Fibroblast of pulmonary artery (primary cell): ENCODE measurements around the gene PHC2.

Source experiments
- DNase-seq: peaks from one replicate; pipeline ENCODE4 v3.0.0-alpha.2; 2010; ENCODE audit warnings: low read depth
- H3K4me3 ChIP-seq: replicated peaks from 2 replicates; pipeline ENCODE4 v1.5.1; 2011; ENCODE audit warnings: low read depth, mild to moderate bottlenecking, control low read depth, low read length, moderate library complexity
- TF ChIP-seq, protein P1 (sequence below): IDR thresholded peaks from 2 replicates; pipeline ENCODE4 v1.5.1; 2011; ENCODE audit warnings: mild to moderate bottlenecking, control low read depth, low read length, inconsistent platforms; ENCODE audit errors: missing control alignments

PHC2 gene

DNA sequence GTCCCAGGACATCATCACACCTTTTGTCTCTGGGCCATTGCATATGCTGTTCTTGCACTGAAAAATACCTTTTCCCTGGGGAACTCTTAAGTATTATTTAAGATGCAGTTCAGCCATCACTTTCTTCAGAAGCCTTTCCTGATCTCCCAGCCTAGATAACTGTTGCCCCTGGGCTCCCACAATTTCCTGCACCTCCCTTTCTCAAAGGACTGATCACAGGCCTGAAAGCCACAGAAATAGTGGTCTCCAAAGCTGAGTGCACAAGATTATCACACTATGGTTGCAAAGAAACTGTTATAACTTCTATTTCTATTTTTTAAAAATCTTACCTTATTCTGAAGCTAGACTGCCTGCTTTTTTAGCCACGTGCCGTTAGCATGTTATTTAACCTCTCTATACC lies 38.8 kb upstream of the PHC2 start:
- no peak overlapping the region for H3K4me3 ChIP-seq
- TF ChIP-seq, protein P1, sequence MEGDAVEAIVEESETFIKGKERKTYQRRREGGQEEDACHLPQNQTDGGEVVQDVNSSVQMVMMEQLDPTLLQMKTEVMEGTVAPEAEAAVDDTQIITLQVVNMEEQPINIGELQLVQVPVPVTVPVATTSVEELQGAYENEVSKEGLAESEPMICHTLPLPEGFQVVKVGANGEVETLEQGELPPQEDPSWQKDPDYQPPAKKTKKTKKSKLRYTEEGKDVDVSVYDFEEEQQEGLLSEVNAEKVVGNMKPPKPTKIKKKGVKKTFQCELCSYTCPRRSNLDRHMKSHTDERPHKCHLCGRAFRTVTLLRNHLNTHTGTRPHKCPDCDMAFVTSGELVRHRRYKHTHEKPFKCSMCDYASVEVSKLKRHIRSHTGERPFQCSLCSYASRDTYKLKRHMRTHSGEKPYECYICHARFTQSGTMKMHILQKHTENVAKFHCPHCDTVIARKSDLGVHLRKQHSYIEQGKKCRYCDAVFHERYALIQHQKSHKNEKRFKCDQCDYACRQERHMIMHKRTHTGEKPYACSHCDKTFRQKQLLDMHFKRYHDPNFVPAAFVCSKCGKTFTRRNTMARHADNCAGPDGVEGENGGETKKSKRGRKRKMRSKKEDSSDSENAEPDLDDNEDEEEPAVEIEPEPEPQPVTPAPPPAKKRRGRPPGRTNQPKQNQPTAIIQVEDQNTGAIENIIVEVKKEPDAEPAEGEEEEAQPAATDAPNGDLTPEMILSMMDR: no peak
- no peak for DNase-seq

DNA sequence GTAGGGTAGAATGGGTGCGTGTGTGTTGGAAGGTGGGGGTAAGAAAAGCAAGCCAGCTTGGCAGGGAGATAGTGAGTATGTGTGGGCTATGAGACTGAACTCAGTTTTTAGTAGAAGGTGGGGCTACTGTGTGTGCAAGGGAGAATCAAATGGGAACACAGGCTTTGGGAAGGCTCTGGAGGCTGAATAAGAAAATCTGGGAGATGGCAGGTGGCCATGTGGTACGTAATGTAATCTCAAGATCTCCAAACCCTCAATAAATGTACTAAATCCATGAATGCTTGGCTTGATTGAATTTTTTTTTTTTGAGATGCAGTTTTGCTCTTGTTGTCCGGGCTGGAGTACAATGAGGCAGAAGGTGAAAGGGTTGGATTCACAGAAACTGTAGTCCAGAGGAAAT lies 38.1 kb upstream of the PHC2 start:
- TF ChIP-seq, protein P1: no peak
- DNase-seq: no peak
- no peak overlapping the region for H3K4me3 ChIP-seq

DNA sequence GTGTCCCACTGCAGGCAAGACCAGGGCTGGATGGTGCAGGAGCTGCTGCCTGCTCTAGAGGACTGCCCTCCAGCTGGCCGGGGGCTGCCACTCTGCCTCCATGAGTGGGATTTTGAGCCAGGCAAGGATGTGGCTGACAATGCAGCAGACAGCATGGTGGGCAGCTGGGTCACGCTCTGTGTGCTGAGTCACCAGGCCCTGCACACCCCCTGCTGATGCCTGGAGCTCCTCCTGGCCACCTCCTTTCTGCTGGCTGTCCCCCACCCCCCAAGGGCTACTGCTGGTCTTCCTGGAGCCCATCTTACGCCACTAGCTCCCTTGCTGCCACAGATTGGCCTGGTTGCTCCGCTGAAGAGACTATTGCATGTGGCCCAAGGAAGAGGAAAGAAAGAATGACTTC lies 37.6 kb upstream of the PHC2 start:
- no peak for DNase-seq
- H3K4me3 ChIP-seq: no peak overlapping the region
- TF ChIP-seq, protein P1: no peak

DNA sequence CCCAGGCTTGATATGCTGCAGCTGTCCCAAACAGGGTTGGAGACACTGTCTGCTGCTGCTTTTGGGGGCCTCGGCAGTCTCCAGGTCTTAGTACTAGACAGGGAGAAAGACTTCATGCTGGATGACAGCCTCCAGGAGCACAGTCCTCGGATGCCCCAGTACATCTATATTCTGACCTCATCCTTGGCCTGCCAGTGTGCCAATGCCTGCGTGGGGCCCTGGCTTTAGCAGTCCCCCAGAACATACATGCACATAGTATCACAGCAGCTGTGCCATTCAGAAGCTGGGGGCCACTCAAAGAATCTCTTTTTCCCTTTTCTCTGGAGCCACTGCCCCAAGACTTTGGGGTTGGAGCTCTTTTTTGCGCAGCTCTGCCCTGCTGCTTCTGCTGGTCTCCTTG lies 37.1 kb upstream of the PHC2 start:
- H3K4me3 ChIP-seq: no peak overlapping the region
- DNase-seq: no peak
- TF ChIP-seq, protein P1: no peak

DNA sequence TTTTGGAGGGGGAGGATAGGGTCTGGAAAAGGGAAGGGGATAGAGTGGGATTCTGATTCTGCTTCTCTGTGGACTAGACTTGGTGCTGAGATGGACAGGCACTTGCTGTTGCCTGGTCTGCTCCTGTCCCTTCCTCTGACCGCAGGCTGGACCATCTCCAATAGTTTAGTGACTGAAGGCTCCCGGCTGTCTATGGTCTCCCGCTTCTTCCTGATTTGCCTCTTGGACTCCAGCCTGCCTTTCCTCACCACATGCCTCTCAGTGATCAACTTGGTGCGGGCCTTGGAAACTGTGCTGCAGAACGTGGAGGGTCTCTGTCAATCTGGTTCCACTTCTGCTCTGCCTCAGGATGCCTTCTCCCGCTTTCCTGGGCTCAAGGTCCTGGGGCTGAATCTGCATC lies 35.3 kb upstream of the PHC2 start:
- DNase-seq: no peak
- no peak overlapping the region for H3K4me3 ChIP-seq
- TF ChIP-seq, protein P1: no peak

DNA sequence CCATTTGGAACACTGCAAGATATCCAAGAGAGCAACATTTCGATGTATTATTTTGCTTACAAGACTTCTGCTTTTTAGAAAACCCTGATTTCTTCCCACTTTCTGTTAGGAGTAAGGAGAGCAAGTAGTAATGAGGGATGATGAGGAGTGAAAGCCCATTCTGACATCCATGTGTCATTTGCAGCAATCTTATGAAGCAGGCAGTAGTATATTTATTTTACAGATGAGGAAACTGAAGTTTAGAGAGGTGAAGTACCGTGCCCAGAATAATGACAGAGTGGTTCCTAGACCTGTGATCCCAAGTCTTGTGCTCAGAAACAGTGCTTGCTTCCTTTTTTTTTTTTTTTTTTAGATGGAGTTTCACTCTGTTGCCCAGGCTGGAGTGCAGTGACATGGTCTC lies 34.4 kb upstream of the PHC2 start:
- DNase-seq: no peak
- TF ChIP-seq, protein P1: no peak
- no peak overlapping the region for H3K4me3 ChIP-seq

DNA sequence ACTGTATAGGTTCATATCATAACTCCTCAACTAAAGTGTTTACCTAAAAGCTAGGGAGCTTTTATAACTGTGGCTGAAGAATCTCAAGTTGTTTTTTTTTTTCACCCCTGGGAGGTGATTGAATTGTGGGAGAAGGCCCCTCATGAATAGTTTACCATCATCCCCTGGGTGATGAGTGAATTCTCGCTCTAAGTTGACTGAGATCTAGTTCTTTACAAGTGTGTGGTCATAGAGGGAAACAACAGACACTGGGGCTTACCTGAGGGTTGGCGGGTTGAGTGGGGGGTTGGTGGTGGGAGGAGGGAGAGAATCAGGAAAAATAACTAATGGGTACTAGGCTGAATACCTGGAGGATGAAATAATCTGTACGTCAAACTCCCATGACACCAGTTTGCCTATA lies 33.7 kb upstream of the PHC2 start:
- H3K4me3 ChIP-seq: no peak overlapping the region
- DNase-seq: no peak
- TF ChIP-seq, protein P1: no peak
